ENCODE measurements around the gene FAM20C. TPM values are rescaled to one million over a fixed set of nuclear protein-coding genes. Genes with fewer than 3 reads are reported as not detected.
"Not testable (repeated sequence)": the region's sequence is repeated elsewhere in the genome, so short reads cannot be mapped to it uniquely, and the experiment has no call there.

Gene FAM20C
- total RNA-seq, 2 experiments from 2014 or later, result 0.45 to 0.80 TPM

DNA sequence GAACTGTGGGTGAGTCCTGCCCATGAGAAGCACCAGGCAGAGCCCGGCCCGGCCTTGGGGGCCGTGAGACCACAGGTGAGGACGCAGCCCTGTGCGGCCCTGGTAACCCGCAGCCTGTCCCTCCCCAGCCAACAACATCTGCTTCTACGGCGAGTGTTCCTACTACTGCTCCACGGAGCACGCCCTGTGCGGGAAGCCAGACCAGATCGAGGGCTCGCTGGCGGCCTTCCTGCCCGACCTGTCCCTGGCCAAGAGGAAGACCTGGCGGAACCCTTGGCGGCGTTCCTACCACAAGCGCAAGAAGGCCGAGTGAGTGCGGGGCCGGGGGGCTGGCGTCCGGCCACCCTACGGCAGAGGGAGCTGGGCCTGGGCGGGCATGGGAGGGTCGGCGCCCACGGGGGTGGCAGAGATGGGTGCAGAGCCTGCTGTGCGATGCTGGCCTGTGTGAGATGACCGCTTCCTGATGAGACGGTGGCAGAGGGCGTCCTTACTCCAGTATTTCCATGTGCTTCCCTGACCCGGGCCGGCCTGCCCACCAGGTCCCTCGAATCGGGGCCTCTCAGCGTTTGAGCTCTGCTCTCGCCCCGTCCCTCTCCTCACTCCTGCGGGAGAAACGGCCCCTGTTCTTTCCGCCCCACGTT, 63.5 kb downstream of the FAM20C start:
- intact Hi-C loops (cut with micrococcal nuclease), result no loop called here
- ChIA-PET POLR2A (no interaction called here), CTCF (no interaction called here)
- Mint-ChIP-seq H3K4me1 (ENCODE audit: low read depth) (no peaks in the 10 kb centered on the region), H3K36me3 (no peaks in the 10 kb centered on the region), H3K4me3 (no peak overlapping the region), H3K27ac (no peak overlapping the region), H3K9me3 (no peaks in the 10 kb centered on the region), H3K27me3 (peaks cover 1% of the 10 kb centered on the region)
- DNase-seq, result no peak

DNA sequence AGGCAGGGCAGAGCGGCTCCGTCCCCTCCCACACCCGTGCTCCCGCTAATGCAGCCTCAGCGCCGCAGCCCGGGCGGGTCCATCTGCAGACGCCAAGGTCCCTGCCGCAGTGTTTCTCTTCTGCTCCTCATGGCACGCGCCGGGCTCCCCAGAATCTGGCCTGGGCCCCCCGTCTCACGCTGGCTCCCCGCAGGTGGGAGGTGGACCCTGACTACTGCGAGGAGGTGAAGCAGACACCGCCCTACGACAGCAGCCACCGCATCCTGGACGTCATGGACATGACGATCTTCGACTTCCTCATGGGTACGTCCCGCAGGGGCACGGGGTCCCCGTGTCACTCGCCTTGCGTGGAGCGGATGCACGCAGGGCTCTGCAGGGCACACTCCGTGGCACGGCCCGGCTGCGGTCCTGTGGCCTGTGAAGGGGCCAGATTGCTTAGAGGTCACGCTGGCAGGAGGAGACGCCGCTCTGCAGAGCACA, 64.1 kb downstream of the FAM20C start:
- CTCF ChIA-PET, result no interaction called here
- POLR2A ChIA-PET, result no interaction called here

DNA sequence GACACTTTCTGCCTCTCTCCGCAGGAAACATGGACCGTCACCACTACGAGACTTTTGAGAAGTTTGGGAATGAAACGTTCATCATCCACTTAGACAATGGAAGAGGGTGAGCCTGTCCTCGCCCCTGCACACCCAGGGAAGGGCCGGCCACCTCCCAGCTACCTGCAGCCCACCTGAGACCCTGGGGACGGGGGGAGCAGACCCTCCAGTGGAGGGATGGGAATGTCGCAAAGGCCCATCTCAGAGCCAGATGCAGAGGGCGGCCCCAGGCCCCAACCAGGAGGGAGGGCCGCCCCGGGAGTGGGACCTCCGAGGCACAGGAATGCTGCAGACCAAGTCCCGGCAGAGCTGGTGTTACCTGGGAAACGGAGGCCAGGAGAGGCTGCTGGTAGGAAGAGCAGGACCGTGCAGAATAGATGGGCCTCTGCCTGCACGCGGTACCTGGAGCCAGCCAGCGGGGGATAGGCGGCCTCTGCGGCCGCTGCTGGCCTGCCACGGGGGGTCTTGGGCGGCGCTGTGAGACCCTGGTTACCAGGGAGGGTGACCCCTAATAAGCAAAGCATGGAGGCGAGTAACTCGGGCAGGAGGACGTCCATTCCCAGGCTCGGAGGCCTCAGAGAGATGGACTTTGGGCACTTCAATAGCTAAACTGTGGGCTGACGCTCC, 64.7 kb downstream of the FAM20C start:
- peaks cover 1% of the 10 kb centered on the region for H3K27me3 Mint-ChIP-seq
- H3K27ac Mint-ChIP-seq, result no peak overlapping the region
- DNase-seq, result no peak
- POLR2A ChIA-PET, result no interaction called here
- no peaks in the 10 kb centered on the region for H3K4me1 Mint-ChIP-seq (ENCODE audit: low read depth)
- no peaks in the 10 kb centered on the region for H3K36me3 Mint-ChIP-seq
- intact Hi-C loops (cut with micrococcal nuclease), result no loop called here
- CTCF ChIA-PET, result no interaction called here
- no peak overlapping the region for H3K4me3 Mint-ChIP-seq
- H3K9me3 Mint-ChIP-seq, result peaks cover 7% of the 10 kb centered on the region

More for the DNA sequence above, 64.1 kb downstream of the FAM20C start:
- Mint-ChIP-seq H3K9me3 (peaks cover under 1% of the 10 kb centered on the region), H3K27ac (no peak overlapping the region), H3K36me3 (no peaks in the 10 kb centered on the region), H3K4me3 (no peak overlapping the region), H3K27me3 (peaks cover 1% of the 10 kb centered on the region), H3K4me1 (ENCODE audit: low read depth) (no peaks in the 10 kb centered on the region)
- intact Hi-C loops (cut with micrococcal nuclease), result no loop called here
- DNase-seq, result no peak

DNA sequence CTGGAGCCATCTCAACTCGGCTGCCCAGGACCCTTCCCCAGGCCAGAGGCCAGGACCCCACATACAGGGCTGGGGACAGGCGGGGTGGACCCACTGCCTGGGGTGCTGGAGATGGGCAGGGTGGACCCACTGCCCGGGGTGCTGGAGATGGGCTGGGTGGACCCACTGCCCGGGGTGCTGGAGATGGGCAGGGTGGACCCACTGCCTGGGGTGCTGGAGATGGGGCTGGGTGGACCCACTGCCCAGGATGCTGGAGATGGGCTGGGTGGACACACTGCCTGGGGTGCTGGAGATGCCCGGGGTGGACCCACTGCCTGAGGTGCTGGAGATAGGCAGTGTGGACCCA, 65.2 kb downstream of the FAM20C start:
- intact Hi-C loops (cut with micrococcal nuclease), result no loop called here
- Mint-ChIP-seq H3K27ac (no peak overlapping the region), H3K4me1 (ENCODE audit: low read depth) (no peaks in the 10 kb centered on the region), H3K4me3 (no peak overlapping the region), H3K27me3 (peaks cover 1% of the 10 kb centered on the region), H3K9me3 (peaks cover 12% of the 10 kb centered on the region), H3K36me3 (no peaks in the 10 kb centered on the region)
- POLR2A ChIA-PET, result no interaction called here
- DNase-seq, result no peak
- CTCF ChIA-PET, result no interaction called here

DNA sequence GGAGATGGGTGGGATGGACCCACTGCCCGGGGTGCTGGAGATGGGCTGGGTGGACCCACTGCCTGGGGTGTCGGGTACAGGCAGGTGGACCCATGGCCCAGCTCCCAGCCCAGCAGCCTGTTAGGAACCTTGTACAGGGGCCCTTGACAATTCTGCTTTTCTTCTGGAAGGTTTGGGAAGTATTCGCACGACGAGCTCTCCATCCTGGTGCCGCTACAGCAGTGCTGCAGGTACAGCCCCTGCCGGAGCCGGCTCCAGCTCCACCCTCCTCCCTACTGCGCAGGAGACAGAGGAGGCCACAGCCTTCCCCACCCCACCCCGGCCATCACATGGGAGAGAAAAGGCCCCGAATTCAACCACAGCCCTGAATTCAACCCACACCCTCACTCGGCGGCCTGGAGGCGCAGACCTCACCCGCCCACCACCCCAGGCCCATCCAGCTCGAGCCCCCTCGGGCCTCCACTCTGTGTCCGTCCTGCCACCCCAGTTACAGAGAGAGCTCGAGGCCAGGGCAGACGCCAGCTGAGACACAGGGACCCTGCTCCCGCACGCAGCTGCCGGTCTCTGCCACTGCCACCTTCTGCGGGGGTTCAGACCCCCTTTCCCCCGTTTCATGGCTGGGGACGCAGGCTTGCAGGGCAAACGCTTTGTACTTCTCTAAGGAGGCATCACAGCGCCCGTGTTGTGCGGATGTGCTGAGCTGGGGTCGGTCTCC, 66.3 kb downstream of the FAM20C start:
- intact Hi-C loops (cut with micrococcal nuclease), result no loop called here
- DNase-seq, result no peak
- H3K27ac Mint-ChIP-seq, result no peak overlapping the region
- H3K4me1 Mint-ChIP-seq (ENCODE audit: low read depth), result no peaks in the 10 kb centered on the region
- H3K36me3 Mint-ChIP-seq, result no peaks in the 10 kb centered on the region
- POLR2A ChIA-PET, result no interaction called here
- peaks cover 13% of the 10 kb centered on the region for H3K9me3 Mint-ChIP-seq
- CTCF ChIA-PET, result no interaction called here
- no peak overlapping the region for H3K4me3 Mint-ChIP-seq
- H3K27me3 Mint-ChIP-seq, result peaks cover 1% of the 10 kb centered on the region

DNA sequence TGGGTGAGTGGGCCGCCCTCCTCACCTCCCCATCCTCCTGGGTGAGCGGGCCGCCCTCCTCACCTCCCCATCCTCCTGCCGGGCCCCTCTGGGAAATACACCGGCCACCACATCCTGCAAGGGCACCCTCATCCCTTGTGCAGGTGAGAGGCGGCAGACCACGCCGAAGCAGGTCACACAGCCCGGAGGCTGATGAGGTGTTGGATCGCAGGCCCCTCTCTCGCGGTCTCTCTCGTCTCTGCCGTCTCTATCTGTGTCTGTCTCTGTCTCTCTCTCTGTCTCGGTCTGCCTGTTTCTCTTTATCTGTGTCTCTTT, 66.8 kb downstream of the FAM20C start:
- no peaks in the 10 kb centered on the region for H3K4me1 Mint-ChIP-seq (ENCODE audit: low read depth)
- peaks cover 1% of the 10 kb centered on the region for H3K27me3 Mint-ChIP-seq
- no peak overlapping the region for H3K27ac Mint-ChIP-seq
- ChIA-PET POLR2A (no interaction called here), CTCF (no interaction called here)
- no peak for DNase-seq
- peaks cover 13% of the 10 kb centered on the region for H3K9me3 Mint-ChIP-seq
- no peaks in the 10 kb centered on the region for H3K36me3 Mint-ChIP-seq
- intact Hi-C loops (cut with micrococcal nuclease), result no loop called here
- H3K4me3 Mint-ChIP-seq, result no peak overlapping the region

DNA sequence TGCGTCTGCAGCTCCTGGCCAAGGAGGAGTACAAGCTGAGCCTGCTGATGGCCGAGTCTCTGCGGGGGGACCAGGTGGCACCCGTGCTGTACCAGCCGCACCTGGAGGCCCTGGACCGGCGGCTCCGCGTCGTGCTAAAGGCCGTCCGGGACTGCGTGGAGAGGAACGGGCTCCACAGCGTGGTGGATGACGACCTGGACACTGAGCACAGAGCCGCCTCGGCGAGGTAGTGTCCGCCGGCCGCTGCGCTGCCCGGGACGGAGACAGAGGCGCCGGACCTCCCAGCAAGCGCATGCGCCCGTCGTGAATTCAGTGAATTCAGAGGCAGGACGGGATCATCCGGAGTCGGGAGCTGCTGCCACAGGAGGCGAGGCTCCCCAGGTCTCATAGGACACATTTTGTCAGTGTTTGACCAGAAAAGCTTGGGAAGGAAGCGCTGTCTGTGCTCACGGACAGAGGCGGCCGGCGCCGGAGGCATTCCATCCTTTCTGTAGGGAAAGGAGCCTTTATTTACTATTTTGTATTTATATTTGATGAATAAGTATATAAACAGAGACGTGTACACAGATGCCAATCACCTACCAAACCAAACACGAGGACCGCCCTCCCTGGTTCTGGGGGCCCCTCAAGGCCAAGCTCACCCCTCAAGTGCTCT, 67.5 kb downstream of the FAM20C start:
- peaks cover 13% of the 10 kb centered on the region for H3K9me3 Mint-ChIP-seq
- ChIA-PET POLR2A (no interaction called here), CTCF (no interaction called here)
- H3K36me3 Mint-ChIP-seq, result no peaks in the 10 kb centered on the region
- no peaks in the 10 kb centered on the region for H3K4me1 Mint-ChIP-seq (ENCODE audit: low read depth)
- peaks cover 1% of the 10 kb centered on the region for H3K27me3 Mint-ChIP-seq
- no peak for DNase-seq
- no peak overlapping the region for H3K27ac Mint-ChIP-seq
- intact Hi-C loops (cut with micrococcal nuclease), result no loop called here
- no peak overlapping the region for H3K4me3 Mint-ChIP-seq

DNA sequence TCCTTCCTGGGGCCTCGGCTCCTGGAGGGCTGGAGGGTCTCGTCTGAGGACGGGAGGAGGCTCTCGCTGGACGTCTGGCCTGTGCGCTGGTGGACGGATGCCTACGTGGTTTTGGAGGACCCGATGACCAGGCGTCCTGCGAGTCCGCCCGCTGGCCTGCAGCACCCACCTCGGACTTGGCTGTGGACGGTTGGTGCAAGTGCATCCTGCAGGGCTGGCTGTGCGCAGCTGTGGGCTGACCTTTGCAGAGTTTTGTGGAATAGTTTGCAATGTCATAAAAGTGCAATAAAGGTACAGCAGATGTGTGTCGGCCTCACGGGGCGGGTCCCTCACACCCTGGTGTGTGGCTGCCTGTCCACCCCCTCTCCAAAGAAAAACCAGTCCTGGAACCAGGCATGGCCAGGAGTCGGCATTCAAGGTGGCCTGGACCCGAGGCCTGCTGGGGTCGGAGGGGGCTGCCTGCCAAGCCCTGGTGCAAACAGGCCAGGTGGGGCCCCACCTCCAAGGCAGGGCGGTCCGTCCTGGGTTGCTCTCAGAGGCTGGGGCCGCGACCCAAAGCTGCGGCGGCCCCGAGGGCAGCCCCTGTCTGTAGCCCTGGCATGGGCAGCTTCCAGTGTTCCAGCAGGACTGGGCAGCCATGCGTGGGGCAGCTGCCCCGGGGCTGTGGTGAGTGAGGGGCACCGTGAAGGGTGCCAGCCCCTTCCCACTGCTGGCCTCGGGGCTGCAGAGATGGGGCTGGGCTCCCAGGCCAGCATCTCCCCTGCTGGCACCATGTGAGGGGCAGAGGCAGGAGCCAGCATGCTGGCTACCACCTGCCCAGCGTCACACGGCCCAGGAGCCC, 68.3 kb downstream of the FAM20C start:
- H3K36me3 Mint-ChIP-seq, result no peaks in the 10 kb centered on the region
- no peaks in the 10 kb centered on the region for H3K4me1 Mint-ChIP-seq (ENCODE audit: low read depth)
- ChIA-PET POLR2A (no interaction called here), CTCF (no interaction called here)
- peaks cover 13% of the 10 kb centered on the region for H3K9me3 Mint-ChIP-seq
- no peak for DNase-seq
- no peaks in the 10 kb centered on the region for H3K27me3 Mint-ChIP-seq
- intact Hi-C loops (cut with micrococcal nuclease), result no loop called here
- no peak overlapping the region for H3K27ac Mint-ChIP-seq
- H3K4me3 Mint-ChIP-seq, result no peak overlapping the region

DNA sequence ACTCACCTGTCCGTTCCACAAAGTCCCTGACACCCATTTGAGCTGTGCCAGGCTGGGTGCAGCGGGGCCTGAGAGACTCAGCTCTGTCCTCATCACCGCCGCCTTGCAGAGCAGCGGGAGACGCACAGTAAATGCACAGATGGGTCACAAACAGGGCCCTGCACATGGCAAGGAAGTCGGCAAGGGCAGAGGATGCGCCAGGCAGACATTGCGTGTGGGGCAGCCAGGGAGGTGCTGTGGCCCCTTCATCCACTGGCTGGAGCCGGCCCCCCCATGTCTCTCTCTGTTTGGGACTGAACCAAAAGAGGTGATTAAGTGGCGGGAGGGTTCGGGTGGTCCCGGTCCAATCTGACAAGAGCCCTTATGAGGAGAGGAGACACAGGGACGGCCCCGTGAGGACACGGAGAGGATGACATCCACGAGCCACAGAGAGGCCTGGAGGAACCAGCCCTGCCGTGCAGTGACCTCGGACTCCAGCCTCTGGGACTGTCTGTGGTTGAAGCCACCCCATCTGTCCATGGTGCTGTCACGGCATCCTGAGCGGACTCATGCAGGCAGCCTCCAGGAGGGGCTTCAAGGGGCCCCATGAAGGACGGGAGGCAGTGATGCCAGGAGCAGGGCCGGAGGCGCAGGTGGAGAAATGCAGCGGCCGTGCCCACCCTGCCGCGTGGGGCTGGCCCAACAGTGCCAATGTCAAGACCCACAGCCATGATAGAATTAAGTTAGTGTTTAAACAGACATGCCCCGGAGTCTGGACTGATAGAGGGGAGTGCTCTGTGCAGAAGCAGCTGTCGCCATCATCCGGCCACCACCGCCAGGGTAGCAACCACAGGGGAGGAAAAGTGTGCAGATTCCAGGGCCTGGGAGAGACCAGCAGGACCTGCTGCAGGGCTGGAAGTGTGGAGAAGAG, 69.2 kb downstream of the FAM20C start:
- no peak for DNase-seq

DNA sequence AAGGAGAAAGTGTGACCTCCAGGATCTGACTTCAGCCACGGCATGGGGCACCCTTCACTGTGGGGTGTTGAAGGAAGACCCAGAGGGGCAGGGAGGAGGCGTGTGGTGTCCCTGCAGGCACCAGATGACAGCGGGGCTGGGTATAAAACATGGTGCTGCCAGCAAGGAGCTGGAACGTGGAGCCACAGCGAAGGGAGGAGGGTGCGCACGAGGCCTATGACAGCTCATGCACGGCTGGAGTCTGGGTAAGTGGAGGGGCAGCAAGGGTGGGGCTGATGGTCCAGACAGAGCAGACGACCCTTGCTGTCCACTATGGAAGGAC, 69.8 kb downstream of the FAM20C start:
- intact Hi-C loops (cut with micrococcal nuclease), result no loop called here
- Mint-ChIP-seq H3K4me1 (ENCODE audit: low read depth) (no peaks in the 10 kb centered on the region), H3K27me3 (no peaks in the 10 kb centered on the region), H3K4me3 (no peak overlapping the region), H3K9me3 (peaks cover 13% of the 10 kb centered on the region), H3K36me3 (no peaks in the 10 kb centered on the region), H3K27ac (no peak overlapping the region)
- POLR2A ChIA-PET, result no interaction called here
- no peak for DNase-seq
- CTCF ChIA-PET, result interaction anchor here (0.6 kb wide), 1 partner anchor 135 kb away, joined by 3 read pairs; no protein-coding TSS in a partner anchor

More for the DNA sequence above, 69.2 kb downstream of the FAM20C start:
- Mint-ChIP-seq H3K9me3 (peaks cover 13% of the 10 kb centered on the region), H3K36me3 (no peaks in the 10 kb centered on the region), H3K27me3 (no peaks in the 10 kb centered on the region), H3K4me1 (ENCODE audit: low read depth) (no peaks in the 10 kb centered on the region), H3K4me3 (no peak overlapping the region), H3K27ac (no peak overlapping the region)
- CTCF ChIA-PET, result no interaction called here
- POLR2A ChIA-PET, result no interaction called here
- intact Hi-C loops (cut with micrococcal nuclease), result no loop called here

DNA sequence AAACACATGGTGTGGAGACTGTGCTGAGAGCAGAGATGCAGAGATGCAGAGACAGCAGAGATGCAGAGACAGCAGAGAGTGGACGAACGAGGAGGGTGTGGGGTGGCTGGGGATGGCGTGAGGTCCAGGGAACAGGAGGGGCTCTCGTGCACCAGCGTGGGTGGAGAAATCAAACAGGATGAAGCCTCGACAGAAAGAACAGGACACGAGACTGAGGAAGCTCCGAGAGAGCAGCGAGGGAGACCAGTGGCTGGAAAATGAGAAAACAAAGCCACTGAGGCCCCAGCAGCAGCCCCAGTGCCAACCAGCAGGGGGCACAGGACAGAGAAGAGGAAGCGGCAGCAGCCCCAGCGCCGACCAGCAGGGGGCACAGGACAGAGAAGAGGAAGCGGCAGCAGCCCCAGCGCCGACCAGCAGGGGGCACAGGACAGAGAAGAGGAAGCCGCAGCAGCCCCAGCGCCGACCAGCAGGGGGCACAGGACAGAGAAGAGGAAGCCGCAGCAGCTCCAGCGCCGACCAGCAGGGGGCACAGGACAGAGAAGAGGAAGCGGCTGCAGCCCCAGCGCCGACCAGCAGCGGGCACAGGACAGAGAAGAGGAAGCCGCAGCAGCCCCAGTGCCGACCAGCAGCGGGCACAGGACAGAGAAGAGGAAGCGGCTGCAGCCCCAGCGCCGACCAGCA, 70.4 kb downstream of the FAM20C start:
- POLR2A ChIA-PET; H3K27me3 Mint-ChIP-seq; H3K4me3 Mint-ChIP-seq; H3K4me1 Mint-ChIP-seq (ENCODE audit: low read depth); intact Hi-C loops (cut with micrococcal nuclease); H3K27ac Mint-ChIP-seq; H3K36me3 Mint-ChIP-seq: not testable (repeated sequence)
- H3K9me3 Mint-ChIP-seq, result peaks cover 13% of the 10 kb centered on the region
- CTCF ChIA-PET, result interaction anchor here (0.6 kb wide), 1 partner anchor 134 kb away, joined by 3 read pairs; no protein-coding TSS in a partner anchor
- peak; percentile 91 for DNase-seq

All from activated CD4-positive, alpha-beta memory T cell treated with anti-CD3 and anti-CD28 coated beads for 36 hours (primary cell).